Trophoblast cell (in vitro differentiated cells and primary cell): ENCODE measurements around the gene MXI1.

Source experiments
- DNase-seq, 2 donors: peaks; one replicate each; pipeline ENCODE4 v3.0.0-alpha.2; 2016
- H2AFZ ChIP-seq: 2 replicates; pipeline ENCODE4 v1.6.1; 2013; ENCODE audit warnings: low read length, moderate library complexity, mild to moderate bottlenecking; ENCODE audit not compliant: insufficient read depth, poor library complexity
- H2AK5ac ChIP-seq: 2 replicates; pipeline ENCODE4 v1.6.1; 2013; ENCODE audit warnings: mild to moderate bottlenecking, low read length
- H2BK120ac ChIP-seq: 2 replicates; pipeline ENCODE4 v1.6.1; 2013; ENCODE audit warnings: low read length, mild to moderate bottlenecking, moderate library complexity; ENCODE audit not compliant: insufficient read depth, poor library complexity
- H2BK12ac ChIP-seq: 2 replicates; pipeline ENCODE4 v1.6.1; 2013; ENCODE audit warnings: mild to moderate bottlenecking, low read length, moderate library complexity
- H2BK5ac ChIP-seq: 2 replicates; pipeline ENCODE4 v1.6.1; 2013; ENCODE audit warnings: low read length, low read depth, moderate library complexity, mild to moderate bottlenecking; ENCODE audit not compliant: poor library complexity
- H3K14ac ChIP-seq: 2 replicates; pipeline ENCODE4 v1.6.1; 2013; ENCODE audit warnings: mild to moderate bottlenecking, low read length
- H3K18ac ChIP-seq: 2 replicates; pipeline ENCODE4 v1.6.1; 2013; ENCODE audit warnings: mild to moderate bottlenecking, low read length
- H3K23ac ChIP-seq: 2 replicates; pipeline ENCODE4 v1.6.1; 2013; ENCODE audit warnings: low read length
- H3K27ac ChIP-seq: 2 replicates; pipeline ENCODE4 v1.5.1; 2013; ENCODE audit warnings: low read depth, mild to moderate bottlenecking, inconsistent platforms, low read length, moderate library complexity
- H3K27me3 ChIP-seq: 2 replicates; pipeline ENCODE4 v1.6.1; 2013; ENCODE audit warnings: inconsistent platforms, mild to moderate bottlenecking, low read length, moderate library complexity; ENCODE audit not compliant: insufficient read depth
- H3K36me3 ChIP-seq, 2 experiments: 1 replicate in 1 of 2; 2 replicates in 1 of 2; pipeline ENCODE4 v1.6.1; 2013; ENCODE audit warnings: low read length in 2 of 2, mild to moderate bottlenecking in 2 of 2, moderate library complexity in 1 of 2; ENCODE audit not compliant: insufficient read depth in 2 of 2, control insufficient read depth in 1 of 2
- H3K4ac ChIP-seq: 2 replicates; pipeline ENCODE4 v1.6.1; 2013; ENCODE audit warnings: low read depth, mild to moderate bottlenecking, low read length, moderate library complexity
- H3K4me1 ChIP-seq, 2 experiments: 1 replicate in 1 of 2; 2 replicates in 1 of 2; pipeline ENCODE4 v1.6.1; 2013; ENCODE audit warnings: low read length in 2 of 2, mild to moderate bottlenecking in 2 of 2, moderate library complexity in 1 of 2; ENCODE audit not compliant: insufficient read depth in 2 of 2, control insufficient read depth in 1 of 2
- H3K4me2 ChIP-seq: 2 replicates; pipeline ENCODE4 v1.6.1; 2013; ENCODE audit warnings: inconsistent platforms, mild to moderate bottlenecking, low read length, moderate library complexity
- H3K4me3 ChIP-seq: 2 replicates; pipeline ENCODE4 v1.5.1; 2013; ENCODE audit warnings: mild to moderate bottlenecking, low read depth, low read length, inconsistent platforms
- H3K79me1 ChIP-seq: one replicate; pipeline ENCODE4 v1.6.1; 2013; ENCODE audit warnings: low read length
- H3K79me2 ChIP-seq: 2 replicates; pipeline ENCODE4 v1.6.1; 2013; ENCODE audit warnings: low read length, mild to moderate bottlenecking; ENCODE audit not compliant: control insufficient read depth, insufficient read depth, poor library complexity
- H3K9ac ChIP-seq: 2 replicates; pipeline ENCODE4 v1.6.1; 2013; ENCODE audit warnings: mild to moderate bottlenecking, low read length
- H3K9me3 ChIP-seq: 2 replicates; pipeline ENCODE4 v1.6.1; 2013; ENCODE audit warnings: low read depth, mild to moderate bottlenecking, control low read depth, inconsistent platforms, low read length; ENCODE audit not compliant: insufficient read depth
- H4K12ac ChIP-seq: 2 replicates; pipeline ENCODE4 v1.6.1; 2013; ENCODE audit warnings: low read depth, mild to moderate bottlenecking, low read length, moderate library complexity
- H4K8ac ChIP-seq: 2 replicates; pipeline ENCODE4 v1.6.1; 2013; ENCODE audit warnings: low read depth, mild to moderate bottlenecking, low read length, moderate library complexity
- H4K91ac ChIP-seq: one replicate; pipeline ENCODE4 v1.6.1; 2013; ENCODE audit warnings: low read depth, mild to moderate bottlenecking, low read length, moderate library complexity
- WGBS: extraction: QIAGEN DNeasy Blood & Tissue Kit; methylation state at CpG from one replicate; pipeline ENCODE4 v1.1.7; 2013; ENCODE audit warnings: missing lambda C conversion rate; ENCODE audit not compliant: insufficient read length, insufficient coverage; ENCODE audit errors: extremely low coverage; 5-methylcytosine and 5-hydroxymethylcytosine counted together

Gene MXI1

DNA sequence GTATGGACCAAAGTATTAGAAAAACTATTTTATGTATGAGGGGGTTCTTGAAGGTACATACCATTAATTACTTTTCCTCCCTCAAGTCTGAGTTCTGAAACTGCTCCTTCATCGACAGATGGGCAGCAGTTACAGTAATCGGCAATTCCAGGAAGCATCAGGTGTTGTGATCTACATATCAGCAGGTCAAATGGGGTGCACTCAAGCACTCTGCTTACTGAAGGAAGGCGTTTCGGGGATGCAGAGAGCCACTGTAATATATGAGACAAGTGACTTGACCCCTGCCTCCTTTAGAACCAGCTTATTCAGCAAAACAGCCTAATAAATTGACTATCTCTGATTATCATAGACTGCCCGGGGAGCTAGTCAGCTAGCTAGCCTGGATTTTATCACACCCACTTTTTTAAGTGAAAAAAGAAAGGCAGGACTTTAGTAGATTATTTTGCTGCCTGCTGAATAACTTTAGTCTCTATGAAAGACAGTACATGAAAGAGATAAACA is 93.1 kb downstream of the MXI1 start:
- DNase-seq, result no peak
- Histone ChIP-seq H2AK5ac (no peak overlapping the region), H3K9me3 (no peaks in the 10 kb centered on the region), H3K79me1 (peaks cover 10% of the 10 kb centered on the region), H3K4ac (peak overlapping the region; percentile 62), H4K12ac (no peak overlapping the region), H2BK12ac (no peak overlapping the region), H3K9ac (no peak overlapping the region), H3K23ac (no peak overlapping the region), H3K79me2 (peaks cover 7% of the 10 kb centered on the region), H3K27ac (no peak overlapping the region), H3K14ac (no peak overlapping the region), H3K36me3 (peaks cover 11 to 25% of the 10 kb centered on the region in 2 experiments), H3K4me3 (no peak overlapping the region), H4K8ac (no peak overlapping the region), H2BK120ac (no peak overlapping the region), H3K4me1 (no peaks in the 10 kb centered on the region), H3K27me3 (no peaks in the 10 kb centered on the region), H2AFZ (no peak overlapping the region), H3K18ac (no peak overlapping the region), H3K4me2 (no peak overlapping the region), H4K91ac (no peak overlapping the region), H2BK5ac (no peak overlapping the region)
- WGBS, result no CpG with 5 or more reads among the region's 5 CpGs

DNA sequence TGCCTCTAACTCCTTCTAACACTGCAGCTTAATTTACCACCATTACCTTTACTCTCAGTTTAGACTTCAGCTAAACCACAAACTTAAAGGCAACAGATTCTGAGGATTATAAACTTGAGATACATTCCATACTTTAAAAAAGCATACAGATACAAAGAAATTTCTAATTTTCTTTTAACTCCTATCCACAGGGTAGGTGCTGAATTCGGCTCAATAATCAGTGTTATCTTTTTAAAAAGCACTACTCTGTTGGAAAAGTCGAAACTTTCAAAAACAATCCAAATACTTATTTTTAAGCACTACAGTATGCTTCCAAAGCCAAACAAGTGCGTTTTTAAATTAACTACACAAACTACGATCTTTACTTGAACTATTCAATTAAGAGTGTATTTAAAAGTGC is 96.3 kb downstream of the MXI1 start:
- Histone ChIP-seq H2BK120ac (no peak overlapping the region), H2BK12ac (no peak overlapping the region), H2AFZ (no peak overlapping the region), H3K4me1 (no peaks in the 10 kb centered on the region), H3K23ac (no peak overlapping the region), H3K18ac (no peak overlapping the region), H3K4ac (peak overlapping the region; percentile 67), H2AK5ac (no peak overlapping the region), H3K4me2 (peak overlapping the region; percentile 75), H3K27ac (no peak overlapping the region), H3K9me3 (no peaks in the 10 kb centered on the region), H3K79me1 (peaks cover 10% of the 10 kb centered on the region), H4K12ac (no peak overlapping the region), H3K79me2 (peaks cover 7% of the 10 kb centered on the region), H3K14ac (no peak overlapping the region), H3K36me3 (peaks cover 4 to 10% of the 10 kb centered on the region in 2 experiments), H4K8ac (no peak overlapping the region), H3K9ac (no peak overlapping the region), H3K4me3 (no peak overlapping the region), H4K91ac (no peak overlapping the region), H3K27me3 (no peaks in the 10 kb centered on the region), H2BK5ac (no peak overlapping the region)
- WGBS, result no CpG with 5 or more reads among the region's 4 CpGs
- DNase-seq, result no peak

DNA sequence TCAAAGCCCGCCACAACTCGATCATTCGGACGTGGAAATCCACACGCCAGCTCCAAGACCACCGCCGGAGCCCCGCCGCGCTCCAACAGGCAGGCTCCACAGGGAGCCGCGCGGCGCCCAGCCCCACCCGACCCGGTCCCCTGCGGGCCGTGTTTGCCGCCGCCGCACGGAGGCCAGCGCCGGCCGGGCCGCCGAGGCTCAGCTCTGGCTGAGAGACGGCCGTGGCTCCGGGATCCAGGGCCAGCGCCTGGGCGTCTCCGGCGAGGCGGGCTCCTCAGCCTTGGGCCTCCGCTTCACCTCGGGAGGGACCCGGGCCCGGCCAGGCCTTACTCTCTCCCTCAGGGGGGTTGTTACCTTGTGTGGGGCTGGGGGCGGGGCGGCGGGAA is 97.0 kb downstream of the MXI1 start:
- Histone ChIP-seq H3K14ac (peak overlapping the region; percentile 96), H3K79me2 (peaks cover 7% of the 10 kb centered on the region), H2AK5ac (peak overlapping the region; percentile 98), H3K23ac (no peak overlapping the region), H3K4me2 (peak overlapping the region; percentile 75), H4K91ac (peak overlapping the region; percentile 94), H3K9me3 (no peaks in the 10 kb centered on the region), H3K27me3 (no peaks in the 10 kb centered on the region), H3K4me3 (peak overlapping the region; percentile 99), H4K12ac (peak overlapping the region; percentile 100), H3K4me1 (no peaks in the 10 kb centered on the region), H4K8ac (peak overlapping the region; percentile 96), H3K4ac (peak overlapping the region; percentile 100), H2BK120ac (peak overlapping the region; percentile 96), H3K79me1 (peaks cover 10% of the 10 kb centered on the region), H2AFZ (peak overlapping the region; percentile 77), H3K9ac (peak overlapping the region; percentile 100), H3K27ac (peak overlapping the region; percentile 82), H2BK5ac (peak overlapping the region; percentile 77), H3K18ac (peak overlapping the region; percentile 92), H2BK12ac (peak overlapping the region; percentile 76), H3K36me3 (peaks cover 4 to 10% of the 10 kb centered on the region in 2 experiments)
- WGBS, result no CpG with 5 or more reads among the region's 42 CpGs
- DNase-seq, result peak; percentile 21 to 51

DNA sequence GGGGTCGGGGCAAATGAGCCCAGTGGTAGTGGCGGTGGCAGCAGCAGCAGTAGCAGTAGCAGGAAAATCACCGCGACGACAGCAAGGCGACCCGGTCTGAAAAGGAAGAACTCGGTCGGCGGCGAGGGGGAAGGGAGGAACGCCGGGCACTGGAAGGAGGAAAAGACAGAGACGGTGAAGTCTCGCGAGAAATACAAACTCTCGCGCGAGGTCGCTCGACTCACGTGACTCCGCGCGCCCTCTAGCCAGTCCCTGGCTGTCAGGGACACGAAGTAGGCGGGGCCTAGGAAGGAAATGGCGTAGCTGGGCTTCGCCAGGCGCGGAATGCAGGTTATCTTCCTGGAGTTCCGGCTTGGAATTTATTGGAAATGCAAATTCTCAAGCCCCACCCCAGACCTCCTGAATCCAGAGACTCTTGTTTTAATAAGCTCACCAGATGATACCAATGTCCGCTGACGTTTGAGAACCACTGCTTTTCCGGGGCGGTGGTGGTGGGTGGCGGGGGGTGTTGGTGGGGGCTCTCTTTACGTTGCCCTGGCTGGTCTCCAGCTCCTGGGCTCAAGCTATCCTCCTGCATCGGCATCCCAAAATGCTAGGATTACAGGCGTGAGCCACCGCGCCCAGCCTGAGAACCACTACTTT is 97.5 kb downstream of the MXI1 start, which contains the start of gene SMNDC1:
Gene SMNDC1 (minus strand): TSS at position 141 of the 642 bp plus-strand sequence. CDS start 1,333 bp downstream, outside the sequence.
- Histone ChIP-seq H3K4ac (peak within 1 kb of the TSS; percentile 100), H2AFZ (peak within 1 kb of the TSS; percentile 77), H3K79me2 (peaks cover 7% of the 10 kb centered on the region), H3K79me1 (peaks cover 10% of the 10 kb centered on the region), H4K12ac (peak within 1 kb of the TSS; percentile 100), H2BK120ac (peak within 1 kb of the TSS; percentile 96), H3K4me1 (no peaks in the 10 kb centered on the region), H3K23ac (no peak within 1 kb of the TSS), H3K9ac (peak within 1 kb of the TSS; percentile 100), H4K91ac (peak within 1 kb of the TSS; percentile 94), H3K18ac (peak within 1 kb of the TSS; percentile 92), H3K4me2 (peak within 1 kb of the TSS; percentile 75), H3K27me3 (no peaks in the 10 kb centered on the region), H3K36me3 (peaks cover 4 to 10% of the 10 kb centered on the region in 2 experiments), H4K8ac (peak within 1 kb of the TSS; percentile 96), H3K4me3 (peak within 1 kb of the TSS; percentile 99), H2BK12ac (peak within 1 kb of the TSS; percentile 76), H2BK5ac (peak within 1 kb of the TSS; percentile 77), H3K14ac (peak within 1 kb of the TSS; percentile 96), H3K27ac (peak within 1 kb of the TSS; percentile 82), H2AK5ac (peak within 1 kb of the TSS; percentile 98), H3K9me3 (no peaks in the 10 kb centered on the region)
- no CpG with 5 or more reads among the region's 42 CpGs for WGBS
- peak; percentile 100 for DNase-seq
